ENCODE results near the gene KRTAP4-8. TPM values are rescaled to one million over a fixed set of nuclear protein-coding genes. Genes with fewer than 3 reads are reported as not detected.

KRTAP4-8 gene
- not detected in 2 replicates for total RNA-seq

GRCh38 chr17:41098042-41098441 is at the start of gene KRTAP4-8:
KRTAP4-8 (minus strand) TSS chr17:41098142; CDS start chr17:41098084, 58 bp downstream.

GRCh38 chr17:41140360-41141131 is 42.6 kb upstream of the KRTAP4-8 start, which contains the start of gene KRTAP4-6:
KRTAP4-6 (minus strand) TSS chr17:41140544; CDS start chr17:41140487, 57 bp downstream.

GRCh38 chr17:41123991-41124371 is 26.0 kb upstream of the KRTAP4-8 start, which contains the start of gene KRTAP4-12:
KRTAP4-12 (minus strand) TSS chr17:41124182; CDS start chr17:41124122, 60 bp downstream.

GRCh38 chr17:41117846-41118386 is 20.0 kb upstream of the KRTAP4-8 start, which contains the start of gene KRTAP4-11:
KRTAP4-11 (minus strand) TSS chr17:41118373; CDS start chr17:41118315, 58 bp downstream.

GRCh38 chr17:41105347-41105746 is 7.4 kb upstream of the KRTAP4-8 start, which contains the start of gene KRTAP4-9:
KRTAP4-9 (plus strand) TSS chr17:41105389; CDS start chr17:41105389, 0 bp downstream.

GRCh38 chr17:41101586-41102259 is 3.8 kb upstream of the KRTAP4-8 start, which contains the start of gene KRTAP4-16:
KRTAP4-16 (minus strand) TSS chr17:41102209; CDS start chr17:41102209, 0 bp downstream.

GRCh38 chr17:41084100-41084856 is 13.7 kb downstream of the KRTAP4-8 start, which contains the start of gene KRTAP4-7:
KRTAP4-7 (plus strand) TSS chr17:41084150; CDS start chr17:41084207, 57 bp downstream.

DNA sequence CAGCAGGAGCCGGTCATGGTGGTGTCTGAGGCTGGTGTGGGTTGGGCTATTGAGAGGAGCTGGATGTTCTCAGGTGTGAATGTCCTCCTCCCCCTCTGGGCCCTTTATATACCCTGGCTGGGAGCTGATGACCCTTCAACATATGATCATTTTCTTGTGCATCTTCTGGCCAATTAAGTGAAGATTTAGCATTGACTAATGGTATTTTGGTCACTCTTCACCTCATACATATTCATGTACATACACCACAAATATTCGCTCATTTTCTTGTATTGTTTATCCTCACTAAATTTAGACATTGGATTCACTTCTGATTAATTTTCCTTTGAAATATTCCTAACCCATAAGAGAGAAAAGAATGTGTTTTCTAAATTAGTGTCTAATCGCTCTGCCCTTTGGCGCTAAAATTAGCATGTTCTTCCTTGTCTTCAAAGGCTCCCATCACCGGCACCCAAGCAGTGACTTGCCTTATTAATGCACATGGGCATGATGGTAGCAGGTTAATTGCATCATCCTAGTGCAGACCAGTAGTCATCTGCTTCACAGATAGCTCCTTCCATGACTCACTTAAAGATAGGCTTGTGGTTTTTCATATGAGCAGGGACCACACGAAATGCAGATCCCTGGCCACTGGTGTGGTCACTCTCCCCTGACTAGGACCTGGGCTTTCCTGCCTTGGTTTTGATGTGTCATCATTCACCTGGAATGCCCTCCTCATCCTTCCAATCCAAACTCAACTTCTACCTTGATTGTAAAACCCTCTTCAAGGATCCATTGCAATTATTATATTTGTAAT is 31.9 kb downstream of the KRTAP4-8 start, which contains the start of gene KRTAP2-4:
TSS of gene KRTAP2-4 (minus strand) at position 51 of the 796 bp plus-strand sequence. CDS start at position 17, 34 bp downstream.

DNA sequence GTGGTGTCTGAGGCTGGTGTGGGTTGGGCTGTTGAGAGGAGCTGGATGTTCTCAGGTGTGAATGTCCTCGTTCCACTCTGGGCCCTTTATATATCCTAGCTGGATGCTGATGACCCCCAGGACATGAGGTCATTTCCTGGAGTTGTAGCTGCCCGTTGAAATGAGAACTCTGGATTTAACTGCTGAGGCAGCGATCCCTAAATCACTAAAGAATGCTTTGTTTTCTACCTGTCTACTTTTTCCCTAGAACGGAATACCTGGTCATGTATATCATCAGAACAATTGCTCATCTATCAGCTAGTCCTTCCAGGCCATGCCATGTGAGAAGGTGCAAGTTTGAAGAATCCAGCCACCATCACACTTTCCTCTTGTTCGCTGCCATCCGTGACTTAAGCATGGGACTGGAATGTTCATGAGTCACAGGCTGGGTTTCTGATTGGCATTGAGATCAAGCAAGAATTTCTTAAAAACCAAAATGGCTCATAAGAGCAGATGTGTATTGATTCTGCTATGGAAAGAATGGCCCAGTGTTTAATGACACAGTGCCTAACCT is 37.8 kb downstream of the KRTAP4-8 start, which contains the start of gene KRTAP2-3:
TSS of gene KRTAP2-3 (minus strand) at position 63 of the 553 bp plus-strand sequence. CDS start 64 bp downstream, outside the sequence.

GRCh38 chr17:41055130-41055529 is 42.8 kb downstream of the KRTAP4-8 start, which contains the start of gene KRTAP2-2:
KRTAP2-2 (minus strand) TSS chr17:41055230; CDS start chr17:41055211, 19 bp downstream.

Other genes starting within 250 kb of the KRTAP4-8 start
- not detected in 2 replicates for gene KRT12, start 230.9 kb downstream of the KRTAP4-8 start, total RNA-seq
- not detected in 2 replicates for gene KRT20, start 212.9 kb downstream of the KRTAP4-8 start, total RNA-seq
- not detected in 2 replicates for gene KRT23, start 160.5 kb downstream of the KRTAP4-8 start, total RNA-seq
- gene KRT39, start 131.2 kb downstream of the KRTAP4-8 start, total RNA-seq = not detected in 2 replicates
- not detected in 2 replicates for gene KRT40, start 113.8 kb downstream of the KRTAP4-8 start, total RNA-seq
- gene KRTAP3-3, start 104.0 kb downstream of the KRTAP4-8 start, total RNA-seq = not detected in 2 replicates
- gene KRTAP3-2, start 98.2 kb downstream of the KRTAP4-8 start, total RNA-seq = not detected in 2 replicates
- not detected in 2 replicates for gene KRTAP3-1, start 89.0 kb downstream of the KRTAP4-8 start, total RNA-seq
- not detected in 2 replicates for gene KRTAP1-5, start 70.9 kb downstream of the KRTAP4-8 start, total RNA-seq
- not detected in 2 replicates for gene KRTAP1-4, start 67.9 kb downstream of the KRTAP4-8 start, total RNA-seq
- not detected in 2 replicates for gene KRTAP1-3, start 63.3 kb downstream of the KRTAP4-8 start, total RNA-seq
- not detected in 2 replicates for gene KRTAP1-1, start 56.7 kb downstream of the KRTAP4-8 start, total RNA-seq
- gene KRTAP2-1, start 50.8 kb downstream of the KRTAP4-8 start, total RNA-seq = not detected in 2 replicates
- gene KRTAP2-2, start 42.9 kb downstream of the KRTAP4-8 start, total RNA-seq = not detected in 2 replicates
- not detected in 2 replicates for gene KRTAP2-3, start 38.0 kb downstream of the KRTAP4-8 start, total RNA-seq
- not detected in 2 replicates for gene KRTAP2-4, start 32.3 kb downstream of the KRTAP4-8 start, total RNA-seq
- not detected in 2 replicates for gene KRTAP4-7, start 14.0 kb downstream of the KRTAP4-8 start, total RNA-seq
- gene KRTAP4-16, start 4.1 kb upstream of the KRTAP4-8 start, total RNA-seq = not detected in 2 replicates
- not detected in 2 replicates for gene KRTAP4-9, start 7.2 kb upstream of the KRTAP4-8 start, total RNA-seq
- gene KRTAP4-11, start 20.2 kb upstream of the KRTAP4-8 start, total RNA-seq = not detected in 2 replicates
- not detected in 2 replicates for gene KRTAP4-12, start 26.0 kb upstream of the KRTAP4-8 start, total RNA-seq
- gene KRTAP4-6, start 42.4 kb upstream of the KRTAP4-8 start, total RNA-seq = not detected in 2 replicates
- gene KRTAP4-5, start 51.7 kb upstream of the KRTAP4-8 start, total RNA-seq = not detected in 2 replicates
- gene KRTAP4-4, start 62.6 kb upstream of the KRTAP4-8 start, total RNA-seq = not detected in 2 replicates
- gene KRTAP4-3, start 70.1 kb upstream of the KRTAP4-8 start, total RNA-seq = not detected in 2 replicates
- not detected in 2 replicates for gene KRTAP4-2, start 80.1 kb upstream of the KRTAP4-8 start, total RNA-seq
- not detected in 2 replicates for gene KRTAP4-1, start 86.8 kb upstream of the KRTAP4-8 start, total RNA-seq
- not detected in 2 replicates for gene KRTAP9-1, start 91.7 kb upstream of the KRTAP4-8 start, total RNA-seq
- gene KRTAP9-2, start 128.5 kb upstream of the KRTAP4-8 start, total RNA-seq = not detected in 2 replicates
- not detected in 2 replicates for gene KRTAP9-3, start 134.3 kb upstream of the KRTAP4-8 start, total RNA-seq
- not detected in 2 replicates for gene KRTAP9-8, start 139.9 kb upstream of the KRTAP4-8 start, total RNA-seq
- gene KRTAP9-4, start 151.5 kb upstream of the KRTAP4-8 start, total RNA-seq = not detected in 2 replicates
- gene KRTAP9-9, start 157.2 kb upstream of the KRTAP4-8 start, total RNA-seq = not detected in 2 replicates
- not detected in 2 replicates for gene KRTAP9-6, start 167.2 kb upstream of the KRTAP4-8 start, total RNA-seq
- gene KRTAP9-7, start 177.6 kb upstream of the KRTAP4-8 start, total RNA-seq = not detected in 2 replicates
- gene KRTAP29-1, start 204.7 kb upstream of the KRTAP4-8 start, total RNA-seq = not detected in 2 replicates
- gene KRTAP16-1, start 211.2 kb upstream of the KRTAP4-8 start, total RNA-seq = not detected in 2 replicates
- not detected in 2 replicates for gene KRTAP17-1, start 217.6 kb upstream of the KRTAP4-8 start, total RNA-seq